ENCODE measurements around the gene TMEM95. TPM values are rescaled to one million over a fixed set of nuclear protein-coding genes. Genes with fewer than 3 reads are reported as not detected.

Gene TMEM95
- total and polyA plus RNA-seq, 10 of the 15 experiments (the other 5 are each of a cell fraction or from before 2014, with no cell fraction given): 0.05 to 0.28 TPM; not detected in 8

DNA sequence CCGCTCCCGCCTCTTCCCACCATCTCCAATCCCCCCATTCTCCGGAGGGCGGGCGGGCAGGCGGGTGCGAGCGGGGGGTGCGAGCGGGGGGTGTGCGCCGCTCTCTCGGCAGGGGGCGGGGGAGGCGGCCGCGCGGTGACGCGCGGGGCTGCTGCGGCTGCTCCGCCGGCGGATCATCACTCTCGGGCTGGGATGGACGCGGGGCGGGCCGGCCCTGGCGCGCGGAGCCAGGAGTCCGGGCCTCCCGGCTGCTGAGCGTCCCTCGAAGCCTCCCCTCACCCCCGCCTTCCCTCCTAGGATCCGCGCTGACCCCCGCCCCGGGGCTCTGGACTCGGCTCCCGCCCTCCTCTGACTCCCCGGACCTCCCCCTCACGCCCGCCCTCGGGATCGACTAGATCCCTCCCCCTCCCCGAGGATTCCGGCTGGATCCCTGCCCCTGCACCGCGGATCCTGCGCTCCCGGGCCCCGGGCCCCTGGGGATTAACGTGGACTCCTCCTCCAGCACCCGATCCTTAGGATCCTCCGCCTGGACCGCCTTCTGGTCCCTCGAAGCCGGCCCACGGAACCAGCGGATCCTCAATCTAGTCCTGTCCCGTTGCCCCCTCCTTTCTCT, 49.9 kb downstream of the TMEM95 start:
- CTCF ChIA-PET: interaction anchor here (0.6 to 2.1 kb wide), 5 partner anchors 30 to 109 kb away, joined by 3 to 8 read pairs (median 4); partner anchors contain the start of genes ACAP1 and TMEM102
- Histone ChIP-seq H3K4me3 (peak overlapping the region; percentile 85), H3K27me3 (replicated peaks in 1 of 2; ENCODE audit: control insufficient read depth in 2 of 2, insufficient read depth in 2 of 2, low read length in 1 of 2) (peaks cover 0 to 6% of the 10 kb centered on the region in 2 experiments; a peak in 2 of 4 replicates), H3K36me3 (ENCODE audit: control insufficient read depth in 2 of 2, insufficient read depth in 2 of 2, low read length in 1 of 2) (no peaks in the 10 kb centered on the region), H3K9me3 (replicated peaks; ENCODE audit: control insufficient read depth, insufficient read depth, low read length) (no peaks in the 10 kb centered on the region), H2AFZ (ENCODE audit: control insufficient read depth, low read depth, low read length) (peak overlapping the region; percentile 96), H3K4me2 (ENCODE audit: control insufficient read depth, insufficient read depth) (peak overlapping the region; percentile 72), H3K9ac (ENCODE audit: control insufficient read depth, insufficient read depth, low read length) (no peak overlapping the region; the same call in 1 of the 2 replicates), H3K79me2 (ENCODE audit: control insufficient read depth, insufficient read depth, low read length) (peaks cover 2% of the 10 kb centered on the region), H4K20me1 (ENCODE audit: control insufficient read depth, insufficient read depth) (no peaks in the 10 kb centered on the region), H3K4me1 (ENCODE audit: control insufficient read depth, insufficient read depth, low read length) (peaks cover 3% of the 10 kb centered on the region; the same call in 1 of the 2 replicates), H3K27ac (ENCODE audit: control insufficient read depth, insufficient read depth) (no peak overlapping the region)
- SMC1A ChIA-PET (ENCODE audit: uncharacterized antibody, unreplicated experiment): interaction anchor here (0.8 to 2.2 kb wide), 6 partner anchors 30 to 282 kb away, joined by 3 to 8 read pairs (median 3); partner anchors contain the start of genes SAT2, TMEM102 and TP53
- POLR2A ChIA-PET: interaction anchor here (0.5 to 2.7 kb wide), 12 partner anchors 10 to 728 kb away, joined by 3 to 23 read pairs (median 6); partner anchors contain the start of genes ACAP1, CD68, FGF11 and NEURL4
- WGBS (ENCODE audit: insufficient coverage, insufficient replicate concordance, low lambda C conversion rate, missing lambda C conversion rate): 2% methylated on average over 25 of the region's 65 CpGs
- in situ Hi-C loops (cut with MboI) (no loop called here), intact Hi-C loops (cut with micrococcal nuclease; ENCODE audit: unreplicated experiment) (loop anchor here (5.0 kb wide), 1 partner anchor 32 kb away; the partner anchor contains the start of genes FGF11 and TMEM102)
- DNase-seq (ENCODE audit: low read depth, low spot score): no peak
- FAIRE-seq: no peak
- peak; percentile 44 for ATAC-seq
- no TSS peak for BruUV-seq (replicated peaks)
- RAD21 ChIA-PET (ENCODE audit: unreplicated experiment): interaction anchor here (0.8 to 2.2 kb wide), 6 partner anchors 9 to 283 kb away, joined by 4 to 13 read pairs (median 6); partner anchors contain the start of genes ACAP1, PLSCR3, TMEM102 and TP53
- TF ChIP-seq, protein P1, sequence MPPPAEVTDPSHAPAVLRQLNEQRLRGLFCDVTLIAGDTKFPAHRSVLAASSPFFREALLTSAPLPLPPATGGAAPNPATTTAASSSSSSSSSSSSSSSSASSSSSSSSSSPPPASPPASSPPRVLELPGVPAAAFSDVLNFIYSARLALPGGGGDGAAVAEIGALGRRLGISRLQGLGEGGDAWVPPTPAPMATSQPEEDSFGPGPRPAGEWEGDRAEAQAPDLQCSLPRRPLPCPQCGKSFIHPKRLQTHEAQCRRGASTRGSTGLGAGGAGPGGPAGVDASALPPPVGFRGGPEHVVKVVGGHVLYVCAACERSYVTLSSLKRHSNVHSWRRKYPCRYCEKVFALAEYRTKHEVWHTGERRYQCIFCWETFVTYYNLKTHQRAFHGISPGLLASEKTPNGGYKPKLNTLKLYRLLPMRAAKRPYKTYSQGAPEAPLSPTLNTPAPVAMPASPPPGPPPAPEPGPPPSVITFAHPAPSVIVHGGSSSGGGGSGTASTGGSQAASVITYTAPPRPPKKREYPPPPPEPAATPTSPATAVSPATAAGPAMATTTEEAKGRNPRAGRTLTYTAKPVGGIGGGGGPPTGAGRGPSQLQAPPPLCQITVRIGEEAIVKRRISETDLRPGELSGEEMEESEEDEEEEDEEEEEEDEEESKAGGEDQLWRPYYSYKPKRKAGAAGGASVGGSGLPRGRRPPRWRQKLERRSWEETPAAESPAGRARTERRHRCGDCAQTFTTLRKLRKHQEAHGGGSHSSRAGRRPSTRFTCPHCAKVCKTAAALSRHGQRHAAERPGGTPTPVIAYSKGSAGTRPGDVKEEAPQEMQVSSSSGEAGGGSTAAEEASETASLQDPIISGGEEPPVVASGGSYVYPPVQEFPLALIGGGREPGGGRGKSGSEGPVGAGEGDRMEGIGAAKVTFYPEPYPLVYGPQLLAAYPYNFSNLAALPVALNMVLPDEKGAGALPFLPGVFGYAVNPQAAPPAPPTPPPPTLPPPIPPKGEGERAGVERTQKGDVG (CRISPR knock-in tag; IDR thresholded peaks at IDR 0.05): no peak
- TF ChIP-seq FOS (IDR thresholded peaks at IDR 0.05; ENCODE audit: borderline replicate concordance, extremely low read depth, insufficient read length) (no peak), MXI1 (IDR thresholded peaks at IDR 0.05; ENCODE audit: low read depth, low read length) (no peak), ATF2 (IDR thresholded peaks at IDR 0.05; ENCODE audit: low read length) (no peak), CREB1 (IDR thresholded peaks at IDR 0.05; ENCODE audit: low read depth) (no peak), BHLHE40 (IDR thresholded peaks at IDR 0.05; ENCODE audit: borderline replicate concordance in 1 of 2, low read depth in 2 of 2, low read length in 1 of 2) (0 out of 4 replicates have a peak, but pooled peaks of 1 of the 2 experiments have one; percentile 6), ZNF622 (IDR thresholded peaks at IDR 0.05) (no peak), MTA2 (IDR thresholded peaks at IDR 0.05; ENCODE audit: low read depth) (no peak), HCFC1 (IDR thresholded peaks at IDR 0.05; ENCODE audit: low read length) (no peak), CBX3 (IDR thresholded peaks at IDR 0.05; ENCODE audit: borderline replicate concordance, low read depth) (no peak), CTCF (IDR thresholded peaks at IDR 0.05 in 2 of 3, conservative IDR thresholded peaks at IDR 0.05 in 1 of 3; ENCODE audit: control insufficient read depth in 2 of 3, extremely low read depth in 1 of 3, insufficient read depth in 1 of 3, low read depth in 3 of 3, low read length in 3 of 3) (no peak), ZNF24 (IDR thresholded peaks at IDR 0.05) (no peak), CHD2 (IDR thresholded peaks at IDR 0.05; ENCODE audit: borderline replicate concordance, low read depth, low read length) (no peak), NFYA (IDR thresholded peaks at IDR 0.05; ENCODE audit: borderline replicate concordance, low read depth, low read length) (no peak), ATF3 (IDR thresholded peaks at IDR 0.05; ENCODE audit: borderline replicate concordance, extremely low read depth, low read depth, low read length) (no peak), ATF7 (IDR thresholded peaks at IDR 0.05; ENCODE audit: low read depth) (no peak)

Data from GM12878 (cell line).